Activated CD8-positive, alpha-beta memory T cell treated with anti-CD3 and anti-CD28 coated beads, Interleukin-2, amount 50 U/mL, for 24 hours (primary cell): ENCODE measurements around the gene KCTD5.
"Not testable (repeated sequence)": the region's sequence is repeated elsewhere in the genome, so short reads cannot be mapped to it uniquely, and the experiment has no call there.

Experiments used
- DNase-seq: peaks from one replicate; pipeline ENCODE4 v3.0.0-alpha.2; 2020; ENCODE audit errors: extremely low read depth

Gene KCTD5

GRCh38 chr16:2682209-2683021, at the start of gene KCTD5:
Gene KCTD5 (plus strand): TSS chr16:2682523. CDS start chr16:2682549, 26 bp downstream.
- peak; percentile 94 for DNase-seq

DNA sequence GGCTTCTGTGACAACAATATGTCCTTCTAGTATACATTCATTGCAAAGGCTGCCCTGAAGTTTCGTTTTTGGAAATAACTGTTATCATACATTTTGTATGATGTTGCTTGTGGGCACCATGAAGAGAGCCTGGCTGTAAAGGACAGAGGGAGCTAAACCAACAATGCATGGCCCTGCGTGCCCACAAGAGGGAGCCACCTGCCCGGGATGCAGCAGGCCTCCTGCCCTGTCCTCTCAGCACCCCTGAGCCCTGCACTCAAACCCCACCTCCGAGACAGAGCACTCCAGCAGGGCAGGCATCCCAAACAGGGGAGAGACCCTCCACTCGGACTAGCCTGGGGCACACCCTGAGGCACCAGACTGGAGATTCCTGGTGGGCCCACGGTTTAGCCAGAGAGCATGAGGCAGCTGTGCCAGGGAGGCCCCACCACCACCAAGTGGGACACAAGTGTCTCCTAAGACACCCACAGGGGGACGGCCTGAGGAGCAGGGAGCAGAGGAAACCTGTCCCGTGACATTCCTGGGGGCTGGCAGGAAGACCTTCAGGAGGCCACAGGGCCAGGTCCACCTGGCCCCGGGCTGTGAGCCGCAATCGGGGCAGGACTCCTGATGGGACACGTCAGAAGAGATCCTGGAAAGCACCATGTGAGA, 43.1 kb upstream of the KCTD5 start:
- DNase-seq = not testable (repeated sequence)

- DNase-seq = not testable (repeated sequence)
These were observed 42.6 kb upstream of the KCTD5 start for GRCh38 chr16:2639722-2640072.

DNA sequence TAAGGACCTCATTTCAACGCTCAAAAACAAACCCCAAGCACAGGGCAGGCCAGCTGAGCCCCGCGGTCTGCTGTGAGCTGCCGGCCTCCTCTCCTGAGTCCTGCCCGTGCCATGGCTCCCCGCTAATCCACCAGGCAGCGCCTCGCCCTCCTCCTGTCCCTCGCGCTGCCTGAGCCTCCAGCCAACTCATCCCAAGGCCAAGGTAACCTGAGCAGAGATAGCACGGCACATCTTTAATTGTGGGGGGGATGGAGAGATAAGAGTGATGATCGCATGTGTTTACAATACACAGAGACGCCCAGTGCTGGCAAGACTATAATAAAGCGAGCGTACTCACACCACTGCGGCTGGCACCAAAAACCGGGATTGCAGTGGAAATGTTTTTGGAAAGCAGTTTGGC, 39.8 kb upstream of the KCTD5 start:
- not testable (repeated sequence) for DNase-seq

DNA sequence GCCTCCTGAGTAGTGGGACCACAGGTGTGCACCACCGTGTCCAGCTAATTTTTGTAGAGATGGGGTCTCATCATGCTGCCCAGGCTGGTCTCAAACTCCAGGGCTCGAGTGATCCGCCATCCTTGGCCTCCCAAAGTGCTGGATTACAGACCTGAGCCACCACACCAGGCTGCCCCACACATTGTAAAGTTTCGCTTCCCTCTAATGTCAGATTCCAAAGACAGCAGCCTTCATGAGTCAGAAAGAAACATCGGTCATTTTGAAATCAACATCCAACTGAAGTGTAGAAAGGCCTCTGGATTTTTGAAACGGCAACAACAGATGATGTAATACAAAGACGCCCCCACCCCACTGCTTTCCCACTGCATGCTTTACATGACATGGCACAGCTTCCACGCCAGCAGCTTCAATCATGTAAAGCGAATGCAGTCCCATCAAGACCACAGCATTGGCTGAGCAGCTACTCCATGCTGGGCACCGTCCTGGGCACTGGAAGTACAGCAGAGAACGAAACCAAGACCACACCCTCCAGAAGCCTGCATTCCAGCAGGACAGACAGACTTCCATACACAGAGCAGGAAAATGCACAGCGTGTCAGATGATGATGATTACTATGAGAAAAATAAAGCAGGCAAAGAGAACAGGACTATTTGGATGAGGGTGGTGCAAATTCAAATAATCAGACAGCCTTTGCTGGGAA, 37.4 kb upstream of the KCTD5 start:
- DNase-seq = not testable (repeated sequence)

- DNase-seq = not testable (repeated sequence)
These were observed 31.0 kb upstream of the KCTD5 start for GRCh38 chr16:2651268-2651871.

- DNase-seq = not testable (repeated sequence)
These were observed 28.4 kb upstream of the KCTD5 start for GRCh38 chr16:2653915-2654314.

- DNase-seq = not testable (repeated sequence)
These were observed 27.4 kb upstream of the KCTD5 start for GRCh38 chr16:2654949-2655348.

- no peak for DNase-seq
These were observed 25.3 kb upstream of the KCTD5 start for GRCh38 chr16:2656985-2657384.

DNA sequence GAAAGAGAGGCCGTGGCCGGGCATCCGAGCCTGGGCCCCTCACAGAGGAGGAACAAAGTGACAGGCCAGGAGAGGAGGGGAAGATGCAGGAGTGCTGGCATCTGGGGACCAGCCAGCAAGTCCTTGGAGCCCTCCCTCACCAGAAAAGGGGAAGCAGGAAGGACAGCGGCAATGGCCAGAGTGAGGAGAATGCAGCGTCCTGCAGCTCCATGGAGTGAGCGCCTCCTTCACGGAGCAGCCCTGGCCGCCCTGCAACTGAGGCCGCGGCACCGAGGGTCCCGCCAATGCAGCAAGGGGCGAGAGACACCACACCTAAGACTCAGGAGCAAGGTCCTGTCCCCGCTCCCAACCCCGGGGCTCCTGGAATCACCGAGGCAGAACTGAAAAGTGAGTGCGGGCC, 24.5 kb upstream of the KCTD5 start:
- not testable (repeated sequence) for DNase-seq

DNA sequence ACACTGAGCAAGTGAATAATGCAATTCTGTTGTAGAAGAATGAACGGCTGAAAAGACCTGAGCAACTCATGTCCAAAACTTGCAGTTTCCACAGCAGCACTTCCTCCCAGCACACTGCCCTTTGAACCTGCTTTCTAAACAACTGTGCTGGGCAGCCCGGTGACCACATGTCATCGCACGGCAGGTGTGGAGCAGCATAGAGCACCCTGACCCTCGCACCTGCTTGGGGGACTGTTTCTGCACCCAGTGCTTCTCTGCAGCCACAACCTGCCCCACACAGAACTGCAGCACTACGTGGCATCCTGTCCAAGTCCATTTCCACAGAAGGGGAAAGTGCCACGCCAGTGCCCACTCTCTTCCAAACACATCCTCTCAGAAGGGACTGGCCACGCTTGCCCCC, 22.8 kb upstream of the KCTD5 start:
- DNase-seq = not testable (repeated sequence)

GRCh38 chr16:2660014-2660662, 22.2 kb upstream of the KCTD5 start:
- DNase-seq = not testable (repeated sequence)

DNA sequence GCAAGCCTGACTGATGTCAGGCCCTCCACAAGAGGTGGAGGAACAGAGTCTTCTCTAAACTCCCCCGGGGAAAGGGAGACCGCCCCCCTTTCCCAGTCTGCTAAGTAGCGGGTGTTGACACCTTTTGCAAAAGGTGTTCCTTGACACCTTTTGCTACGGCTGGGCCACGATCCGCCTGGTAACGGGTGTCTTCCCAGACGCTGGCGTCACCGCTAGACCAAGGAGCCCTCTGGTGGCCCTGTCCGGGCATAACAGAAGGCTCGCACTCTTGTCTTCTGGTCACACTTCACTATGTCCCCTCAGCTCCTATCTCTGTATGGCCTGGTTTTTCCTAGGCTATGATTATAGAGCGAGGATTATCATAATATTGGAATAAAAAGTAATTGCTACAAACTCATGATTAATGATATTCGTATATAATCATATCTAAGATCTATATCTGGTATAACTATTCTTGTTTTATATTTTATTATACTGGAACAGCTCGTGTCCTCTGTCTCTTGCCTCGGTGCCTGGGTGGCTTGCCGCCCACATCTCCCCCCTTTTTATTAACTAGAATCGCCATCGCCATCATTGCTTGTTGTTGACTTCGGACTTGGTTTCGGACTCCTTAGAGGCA, 21.5 kb upstream of the KCTD5 start:
- not testable (repeated sequence) for DNase-seq

DNA sequence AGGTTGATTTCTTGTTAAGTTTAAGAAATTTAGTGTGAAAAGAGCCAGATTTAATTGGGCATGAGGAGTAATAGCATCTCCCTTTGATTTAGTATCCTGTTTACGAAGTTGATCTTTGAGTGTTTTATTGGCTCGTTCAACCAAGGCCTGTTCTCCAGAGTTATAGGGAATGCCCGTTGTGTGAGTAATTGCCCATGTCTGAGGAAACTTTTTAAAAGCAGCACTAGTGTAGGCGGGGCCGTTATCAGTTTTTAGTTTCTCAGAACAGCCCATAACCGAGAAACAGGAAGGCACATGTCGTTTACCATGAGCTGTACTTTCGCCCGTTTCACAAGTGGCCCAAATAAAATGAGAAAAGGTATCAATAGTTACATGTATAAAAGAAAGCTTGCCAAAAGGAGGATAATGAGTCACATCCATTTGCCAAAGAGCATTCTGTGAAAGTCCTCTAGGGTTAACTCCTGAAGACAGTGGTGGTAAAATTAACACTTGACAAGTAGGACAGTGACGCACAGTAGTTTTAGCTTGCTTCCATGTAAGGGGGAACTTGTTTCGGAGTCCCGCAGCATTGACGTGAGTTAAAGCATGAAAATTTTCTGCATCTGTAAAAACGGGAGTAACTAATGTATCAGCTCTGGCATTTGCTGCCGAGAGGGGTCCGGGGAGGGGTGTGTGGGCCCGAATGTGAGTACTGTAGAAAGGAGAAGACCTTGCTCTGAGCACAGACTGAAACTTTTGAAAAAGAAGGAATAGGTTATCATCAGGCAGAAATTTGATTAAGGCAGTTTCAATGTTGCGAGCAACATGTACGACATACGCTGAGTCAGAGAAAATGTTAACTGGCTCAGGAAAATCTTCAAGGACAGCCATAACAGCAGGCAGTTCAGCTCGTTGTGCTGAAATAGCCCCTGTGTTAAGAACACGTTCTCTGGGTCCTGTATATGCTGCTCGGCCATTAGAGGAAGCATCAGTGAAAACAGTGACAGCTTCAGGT, 18.5 kb upstream of the KCTD5 start:
- no peak for DNase-seq

DNA sequence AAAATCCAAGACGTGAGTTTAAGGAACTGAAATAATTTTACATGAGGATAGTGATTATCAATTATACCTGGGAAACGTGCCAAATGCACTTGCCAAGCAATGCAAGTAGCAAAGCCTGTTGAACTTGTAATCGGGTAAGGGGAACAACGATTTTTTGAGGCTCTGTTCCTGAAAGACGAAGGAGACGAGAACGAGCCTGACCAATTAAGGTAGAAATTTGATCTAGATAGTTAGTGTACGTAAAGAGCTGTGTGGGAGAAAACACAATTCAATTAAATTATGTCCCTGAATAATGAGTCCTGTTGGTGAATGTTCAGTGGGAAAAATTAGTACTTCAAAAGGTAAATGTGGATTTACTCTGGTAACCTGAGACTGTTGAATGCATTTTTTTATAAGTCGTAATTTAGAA, 17.7 kb upstream of the KCTD5 start:
- no peak for DNase-seq

GRCh38 chr16:2666671-2667070, 15.7 kb upstream of the KCTD5 start:
- not testable (repeated sequence) for DNase-seq

GRCh38 chr16:2669587-2669986, 12.7 kb upstream of the KCTD5 start:
- not testable (repeated sequence) for DNase-seq

- DNase-seq = not testable (repeated sequence)
These were observed 12.3 kb upstream of the KCTD5 start for GRCh38 chr16:2670017-2670416.

GRCh38 chr16:2671193-2671592, 11.1 kb upstream of the KCTD5 start:
- not testable (repeated sequence) for DNase-seq

GRCh38 chr16:2671741-2672140, 10.6 kb upstream of the KCTD5 start:
- DNase-seq = no peak
